Left cardiac atrium (tissue), 4 donors: ENCODE measurements around the gene LIMK1. TPM values are rescaled to one million over a fixed set of nuclear protein-coding genes. Genes with fewer than 3 reads are reported as not detected.
"Not testable (repeated sequence)": the region's sequence is repeated elsewhere in the genome, so short reads cannot be mapped to it uniquely, and the experiment has no call there.

Experiments
- ATAC-seq, 2 donors: fragments of 200-7000 bp; cut with Tn5 transposase; one replicate each; pipeline ENCODE4 v1.9.1; 2020; ENCODE audit warnings: mild to moderate bottlenecking in 2 of 2, moderate library complexity in 2 of 2
- DNase-seq: peaks from one replicate; pipeline ENCODE4 v3.0.0-alpha.2; 2020
- intact Hi-C, 2 donors: fragments of 100-400 bp; cut with DNase I; formaldehyde crosslinking; loops; one replicate each; pipeline versions ENCODE4 v1.14.1 to v1.15.1; 2022 to 2023
- total RNA-seq, 2 donors: library from RNA; stranded (reverse); fragmentation: NEBNext Ultra II Directional; extraction: Animal tissue kit (Norgen Biotek cat#: 25700); gene quantifications; one replicate each; pipeline ENCODE4 v1.2.1, GENCODE V29; 2021
- donor health status: DM: no; HTN: yes; CAD: no.
- donor health status: DM: no; HTN: yes; CAD: no; lungs with severe emphysema.
- donor health status: DM: yes; HTN: yes; CAD: no.
- donor health status: Dilated cardiomyopathy.

The LIMK1 gene
- total RNA-seq, 2 donors from 2014 or later, result 11.4 to 11.6 TPM

- intact Hi-C loops, result no loop called here
- no peak for DNase-seq
- ATAC-seq, result no peak
Observed at GRCh38 chr7:74148491-74148890, 64.9 kb downstream of the LIMK1 start.

GRCh38 chr7:74149071-74149470, 65.5 kb downstream of the LIMK1 start:
- ATAC-seq, result no peak
- intact Hi-C loops, result no loop called here
- no peak for DNase-seq

- DNase-seq (no peak), ATAC-seq (no peak)
- intact Hi-C loops, result no loop called here
Observed at GRCh38 chr7:74149603-74150002, 66.0 kb downstream of the LIMK1 start.

- intact Hi-C loops, result no loop called here
- no peak for DNase-seq
Observed at GRCh38 chr7:74153736-74154135, 70.1 kb downstream of the LIMK1 start.

GRCh38 chr7:74155810-74156395, 72.3 kb downstream of the LIMK1 start:
- intact Hi-C loops, result no loop called here
- no peak for DNase-seq
- ATAC-seq, result no peak

More at GRCh38 chr7:74153736-74154135, 70.1 kb downstream of the LIMK1 start:
- ATAC-seq, result no peak

GRCh38 chr7:74157605-74158004, 74.0 kb downstream of the LIMK1 start:
- ATAC-seq (no peak), DNase-seq (no peak)
- intact Hi-C loops, result no loop called here

GRCh38 chr7:74164985-74165456, 81.4 kb downstream of the LIMK1 start:
- no peak for DNase-seq
- ATAC-seq, result no peak
- intact Hi-C loops, result no loop called here

GRCh38 chr7:74165867-74166593, 82.4 kb downstream of the LIMK1 start:
- intact Hi-C loops, result no loop called here
- DNase-seq (no peak), ATAC-seq (no peak)

GRCh38 chr7:74167324-74167723, 83.7 kb downstream of the LIMK1 start:
- ATAC-seq, DNase-seq, intact Hi-C loops: not testable (repeated sequence)

Other genes with a start within 250 kb of the LIMK1 start
- under 1 TPM; 0.32 to 0.92 TPM for gene METTL27, start 241.3 kb upstream of the LIMK1 start, total RNA-seq
- not detected for gene TMEM270, start 222.6 kb upstream of the LIMK1 start, total RNA-seq
- gene ELN, start 55.6 kb upstream of the LIMK1 start, total RNA-seq, result 100 to 1,000 TPM in 1 of 2 donors, 10 to 100 TPM in 1; 91.7 to 166 TPM
- gene EIF4H, start 90.6 kb downstream of the LIMK1 start, total RNA-seq, result 100 to 1,000 TPM; 163 to 219 TPM
- 1 to 10 TPM; 4.2 to 5.6 TPM for gene LAT2, start 126.2 kb downstream of the LIMK1 start, total RNA-seq
- 10 to 100 TPM; 13.8 to 14.3 TPM for gene RFC2, start 170.6 kb downstream of the LIMK1 start, total RNA-seq
- gene CLIP2, start 205.6 kb downstream of the LIMK1 start, total RNA-seq, result 10 to 100 TPM in 1 of 2 donors, 1 to 10 TPM in 1; 9.7 to 10.6 TPM